Amniotic epithelial cell (primary cell): ENCODE measurements around the gene MCUB.

Source experiments
- DNase-seq: peaks from one replicate; pipeline ENCODE4 v3.0.0-alpha.2; 2010; ENCODE audit warnings: low read depth

MCUB gene

GRCh38 chr4:109683621-109684253 lies 123.7 kb downstream of the MCUB start:
- no peak for DNase-seq

- DNase-seq, result no peak
These were observed 124.7 kb downstream of the MCUB start for GRCh38 chr4:109684727-109685126.

GRCh38 chr4:109690690-109691410 lies 130.8 kb downstream of the MCUB start:
- no peak for DNase-seq

GRCh38 chr4:109691411-109691920 lies 131.4 kb downstream of the MCUB start:
- no peak for DNase-seq

- DNase-seq, result peak; percentile 29
These were observed 138.6 kb downstream of the MCUB start for GRCh38 chr4:109698656-109699055.

GRCh38 chr4:109699553-109700225 lies 139.6 kb downstream of the MCUB start:
- no peak for DNase-seq

- DNase-seq, result no peak
These were observed 141.7 kb downstream of the MCUB start for GRCh38 chr4:109701566-109702410.

GRCh38 chr4:109702950-109703663 lies 143.1 kb downstream of the MCUB start, which contains the start of gene CASP6:
Gene CASP6 (minus strand): TSS chr4:109703445. CDS start chr4:109703395, 50 bp downstream.
- DNase-seq, result peak; percentile 69

GRCh38 chr4:109703664-109704361 lies 143.8 kb downstream of the MCUB start:
- DNase-seq, result peak; percentile 51

- no peak for DNase-seq
These were observed 148.4 kb downstream of the MCUB start for GRCh38 chr4:109708435-109708834.

GRCh38 chr4:109708990-109709389 lies 148.9 kb downstream of the MCUB start:
- no peak for DNase-seq

GRCh38 chr4:109713500-109713899 lies 153.5 kb downstream of the MCUB start:
- no peak for DNase-seq

GRCh38 chr4:109718759-109719158 lies 158.7 kb downstream of the MCUB start:
- DNase-seq, result no peak

GRCh38 chr4:109719604-109720003 lies 159.6 kb downstream of the MCUB start:
- DNase-seq, result no peak

GRCh38 chr4:109721033-109721432 lies 161.0 kb downstream of the MCUB start:
- DNase-seq, result peak; percentile 53

GRCh38 chr4:109722357-109722756 lies 162.3 kb downstream of the MCUB start:
- DNase-seq, result no peak

- no peak for DNase-seq
These were observed 163.1 kb downstream of the MCUB start for GRCh38 chr4:109723110-109723509.

- DNase-seq, result no peak
These were observed 168.3 kb downstream of the MCUB start for GRCh38 chr4:109728385-109728784.

- DNase-seq, result peak; percentile 17
These were observed 169.2 kb downstream of the MCUB start for GRCh38 chr4:109729117-109729717.
